Prostate gland (tissue), 2 donors: ENCODE measurements around the gene DLL4.

Experiments used
- CTCF ChIP-seq, 4 experiments: fragments of 200-600 bp in 2 of 4; fragments of 450-650 bp in 2 of 4; sonication (generic) in 2 of 4; IDR thresholded peaks; 1 replicate in 3 of 4; 2 replicates in 1 of 4; pipeline ENCODE4 v1.5.1; 2016 to 2019; ENCODE audit warnings: antibody characterized with exemption in 4 of 4, mild to moderate bottlenecking in 2 of 4, moderate library complexity in 2 of 4
- POLR2A ChIP-seq: fragments of 450-650 bp; IDR thresholded peaks from one replicate; pipeline ENCODE4 v1.6.1; 2016; ENCODE audit warnings: antibody characterized with exemption, mild to moderate bottlenecking
- POLR2AphosphoS5 ChIP-seq: sonication (generic); formaldehyde crosslinking; IDR thresholded peaks from one replicate; pipeline ENCODE4 v1.6.1; 2017; ENCODE audit warnings: antibody characterized with exemption

- no peak for TF ChIP-seq POLR2A
- no peak for TF ChIP-seq CTCF (IDR thresholded peaks at IDR 0.05)
- no peak for TF ChIP-seq POLR2AphosphoS5
Observed at GRCh38 chr15:40925495-40925862, 3.7 kb upstream of the DLL4 start.
